ENCODE measurements around the gene TMEM269. TPM values are rescaled to one million over a fixed set of nuclear protein-coding genes. Genes with fewer than 3 reads are reported as not detected.

Gene TMEM269, protein sequence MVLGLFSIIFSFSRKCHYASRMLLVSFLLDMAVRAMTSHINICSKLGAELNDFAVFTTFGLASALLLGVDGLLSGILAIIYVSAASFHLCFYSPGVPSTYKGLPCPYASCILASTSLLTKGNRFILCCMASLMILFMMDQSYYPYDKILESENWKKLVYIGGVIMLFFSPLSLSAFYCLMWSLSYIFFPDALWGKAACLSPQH
- under 0.01 TPM in 1 of 2 replicates, not detected in the other for total RNA-seq

DNA sequence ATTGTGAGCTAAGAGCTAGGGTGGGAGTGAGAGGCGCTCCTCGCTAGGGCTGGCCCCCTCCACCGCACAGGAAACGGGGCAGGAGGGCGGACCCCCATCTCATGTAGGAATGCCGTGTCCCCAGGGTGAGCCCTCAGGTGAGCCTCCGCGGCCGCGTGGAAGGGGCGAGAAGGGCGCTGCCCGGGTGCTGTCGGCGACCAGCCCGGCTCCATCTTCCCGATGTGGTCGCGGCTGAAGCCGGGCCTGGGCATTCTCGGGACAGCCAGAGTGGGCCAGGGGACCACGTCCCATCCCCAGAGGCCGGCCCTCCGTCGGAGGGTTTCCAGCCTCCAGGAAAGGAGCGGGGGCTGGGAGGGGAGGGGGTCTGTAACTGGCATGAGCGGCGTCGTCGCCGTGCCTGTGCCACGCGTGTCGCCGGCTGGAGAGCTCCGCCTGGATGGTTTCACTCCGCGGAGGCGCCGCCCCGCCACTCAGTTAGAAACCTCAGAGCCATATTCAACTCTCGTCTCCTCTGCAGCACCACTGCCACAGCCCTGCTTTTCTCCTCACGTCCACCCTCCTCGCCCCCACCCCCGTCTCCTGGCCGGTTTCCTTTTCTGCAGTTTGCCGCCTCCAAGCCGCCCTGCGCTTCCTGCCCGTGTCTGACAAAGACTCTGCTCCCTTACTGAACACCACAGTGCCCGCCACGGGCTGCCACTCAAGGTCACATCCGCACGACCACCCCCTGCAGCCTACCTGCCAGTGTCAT is at the start of gene TMEM269:
Gene TMEM269, plus strand, starts transcription at position 46 of the 748 bp plus-strand sequence. CDS start 4,903 bp downstream, outside the sequence.

DNA sequence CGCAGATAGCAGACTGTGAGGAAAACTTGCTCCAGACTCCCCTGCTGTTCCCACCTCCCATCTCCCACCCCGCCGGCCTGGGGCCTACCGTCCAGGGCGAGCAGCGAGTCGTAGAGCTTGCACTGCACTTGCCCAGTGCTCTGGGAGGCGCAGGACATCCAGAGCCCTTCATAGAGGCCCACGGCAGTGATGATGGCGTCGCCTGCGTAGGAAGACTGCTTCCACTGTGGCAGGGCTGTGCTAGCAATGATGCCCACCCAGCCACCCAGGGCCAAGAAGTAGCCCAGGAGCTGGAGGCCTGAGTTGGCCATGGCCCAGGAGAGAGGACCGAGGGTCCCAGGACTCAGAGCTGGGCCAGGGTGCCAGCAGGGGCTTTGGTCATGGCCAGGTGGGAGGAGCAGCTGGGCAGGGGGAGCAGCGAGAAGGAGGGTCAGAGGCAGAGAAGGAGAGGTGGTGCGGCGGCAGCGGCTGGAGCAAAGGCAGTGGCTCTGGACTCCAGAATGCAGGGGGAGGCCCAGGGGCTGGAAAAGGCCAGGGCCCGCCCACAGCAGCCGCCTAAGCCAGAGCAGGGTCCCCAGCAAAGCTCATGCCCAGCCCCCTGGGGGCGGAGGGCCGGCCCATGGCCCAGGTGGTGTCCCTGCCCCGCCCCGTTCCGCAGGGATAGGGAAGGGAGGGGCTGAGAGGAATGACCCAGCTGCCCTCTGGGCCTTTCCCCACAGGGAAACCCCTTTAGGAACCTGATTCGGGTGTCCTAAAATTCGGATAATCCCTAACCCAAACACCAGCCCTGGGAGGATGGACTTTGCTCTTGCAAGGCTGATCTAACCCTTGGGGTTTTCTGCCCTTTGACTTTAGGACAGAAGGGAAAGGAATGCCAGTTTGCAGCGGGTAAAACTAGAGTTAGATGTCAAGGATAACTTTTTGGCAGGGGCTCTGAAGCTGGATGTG is 44.8 kb upstream of the TMEM269 start, which contains the start of gene CLDN19:
Gene CLDN19, minus strand, starts transcription at position 484 of the 948 bp plus-strand sequence. Its CDS starts 173 bp downstream, at position 311.

DNA sequence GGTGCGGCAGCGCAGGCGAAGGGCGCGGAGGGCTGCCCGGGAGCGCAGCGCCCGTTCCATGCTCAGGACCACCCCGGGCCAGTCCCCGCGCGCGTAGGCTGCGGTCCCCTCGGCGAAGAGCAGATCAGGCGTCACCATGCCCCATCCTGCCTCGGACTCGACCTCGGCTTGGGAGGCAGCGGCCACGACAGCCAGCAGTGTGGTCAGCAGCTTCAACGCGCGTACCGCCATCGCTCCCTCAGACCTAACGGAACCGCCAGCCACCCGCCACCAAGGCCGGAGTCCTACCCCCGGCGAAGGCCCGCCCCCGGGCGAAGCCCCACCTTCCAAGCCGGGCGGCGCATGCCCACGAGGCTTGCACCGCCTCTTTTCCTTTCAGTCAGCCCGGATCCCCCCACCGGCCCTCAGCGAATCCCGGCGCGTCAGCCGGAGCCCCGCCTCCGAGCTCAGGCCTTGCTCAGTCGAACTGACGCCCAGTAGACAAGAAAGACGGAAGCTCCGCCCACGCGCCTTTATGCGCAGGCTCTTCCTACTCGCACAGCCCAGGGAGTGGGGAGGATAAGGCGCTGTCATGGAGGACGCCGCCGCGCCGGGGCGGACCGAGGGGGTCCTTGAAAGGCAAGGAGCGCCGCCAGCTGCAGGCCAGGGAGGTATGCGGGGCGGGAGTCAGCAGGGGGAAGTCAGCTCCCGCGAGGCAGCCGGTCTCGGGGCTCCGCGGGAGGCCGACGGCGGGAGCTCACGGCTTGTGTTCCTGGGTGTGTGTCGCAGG is 17.9 kb upstream of the TMEM269 start, which contains the start of the genes C1orf50 and P3H1:
Gene C1orf50, plus strand, starts transcription at position 509 of the 769 bp plus-strand sequence. Its CDS starts 63 bp downstream, at position 572.
Gene P3H1, minus strand, starts transcription at position 288 of the 769 bp plus-strand sequence. Its CDS starts 57 bp downstream, at position 231.

DNA sequence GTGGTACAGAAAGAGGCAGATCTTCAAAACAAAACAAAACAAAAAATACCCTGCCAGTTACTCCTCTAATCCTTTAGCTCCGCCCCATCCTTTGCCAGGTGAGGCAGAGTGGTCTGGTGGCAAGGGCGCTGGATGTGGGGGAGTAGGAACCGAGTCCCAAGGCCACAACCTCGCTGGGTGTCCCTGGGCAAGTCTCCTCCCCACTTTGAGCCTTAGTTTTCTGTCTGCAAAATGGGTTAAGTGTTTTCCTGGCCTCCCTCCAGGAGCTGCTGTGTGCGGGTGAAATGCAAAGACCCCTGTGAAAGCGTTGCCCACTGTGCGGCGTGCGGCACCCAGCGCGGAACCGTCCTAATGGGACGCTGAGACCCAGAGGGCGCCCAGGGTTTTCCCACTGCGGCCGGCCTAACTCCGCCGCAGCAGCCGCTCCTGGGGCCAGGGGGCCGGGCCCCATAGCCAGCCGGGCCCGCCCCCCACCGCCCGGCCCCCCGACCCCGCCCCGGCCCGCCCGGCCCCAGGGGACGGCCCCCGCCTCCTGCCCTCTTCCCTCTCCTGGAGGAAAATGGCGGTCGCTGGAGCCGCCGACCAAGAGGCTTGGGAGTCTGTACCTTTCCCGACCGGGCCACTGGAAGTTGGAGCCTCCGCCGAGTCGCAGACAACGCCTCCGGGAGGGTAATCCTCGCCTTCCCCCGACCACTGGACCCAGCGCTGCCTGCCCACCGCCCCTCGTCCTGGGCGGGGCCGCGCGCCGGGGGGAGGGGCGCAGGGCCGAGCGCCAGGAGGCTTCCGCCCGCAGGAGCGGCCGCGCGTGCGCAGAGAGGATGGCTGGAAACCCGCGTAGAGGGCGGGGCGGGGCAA is 32.0 kb downstream of the TMEM269 start, which contains the start of the genes ERMAP and SVBP:
Gene ERMAP, plus strand, starts transcription at position 538 of the 855 bp plus-strand sequence. CDS start 13,327 bp downstream, outside the sequence.
Gene SVBP, minus strand, starts transcription at position 813 of the 855 bp plus-strand sequence. CDS start 853 bp downstream, outside the sequence.

DNA sequence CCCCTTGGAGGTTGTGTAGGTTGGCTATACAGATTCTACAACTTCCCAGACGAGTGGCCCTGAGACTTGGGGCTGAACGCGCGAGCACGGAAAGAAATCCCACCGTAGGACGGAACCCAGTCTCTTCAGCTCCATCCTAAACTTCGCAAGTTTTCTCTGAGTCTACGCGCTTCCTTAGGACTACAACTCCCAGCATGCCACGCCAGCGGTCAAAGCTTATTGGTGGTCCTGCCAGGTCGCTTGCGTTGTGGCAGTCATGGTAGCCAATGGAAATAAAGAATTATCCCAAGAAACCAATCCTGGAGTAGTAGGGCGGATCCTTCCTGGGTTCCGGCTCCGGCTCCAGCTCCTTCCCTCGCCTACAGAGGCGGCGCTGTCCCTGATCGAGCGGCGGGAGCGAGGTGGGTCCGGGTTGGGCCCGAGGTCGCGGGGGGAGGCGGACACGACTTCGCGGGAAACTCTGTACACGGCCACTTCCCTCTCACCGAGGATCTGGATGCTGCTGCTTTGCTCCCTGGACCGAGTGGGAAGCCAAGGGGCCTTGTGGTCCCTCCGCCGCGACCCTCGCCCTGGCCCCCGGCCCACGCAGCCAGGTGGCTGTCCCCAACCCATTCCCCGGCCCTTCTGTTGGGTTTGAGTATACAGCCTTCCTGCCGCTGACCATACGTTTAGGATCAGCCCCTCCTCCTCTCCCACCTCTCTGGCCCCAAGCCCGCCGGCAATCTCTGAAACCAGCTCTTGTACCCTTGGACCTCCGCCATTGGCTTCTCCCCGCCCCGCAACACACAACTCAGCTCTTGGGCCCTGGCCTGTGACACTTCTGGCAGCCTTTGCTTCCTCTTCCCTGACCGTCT is 61.7 kb downstream of the TMEM269 start, which contains the start of gene ZNF691:
Gene ZNF691, plus strand, starts transcription at position 357 of the 854 bp plus-strand sequence. CDS start 3,046 bp downstream, outside the sequence.

Other genes starting within 250 kb of the TMEM269 start
- 6.2 and 9.6 TPM in 2 replicates for gene PPIH, start 126.6 kb upstream of the TMEM269 start, total RNA-seq
- gene YBX1, start 102.6 kb upstream of the TMEM269 start, total RNA-seq: 410 and 555 TPM in 2 replicates
- not detected in 2 replicates for gene CLDN19, start 44.8 kb upstream of the TMEM269 start, total RNA-seq
- 130 and 166 TPM in 2 replicates for gene P3H1, start 18.0 kb upstream of the TMEM269 start, total RNA-seq
- gene C1orf50, start 17.7 kb upstream of the TMEM269 start, total RNA-seq: 5.8 TPM in 2 replicates
- 25.1 and 25.2 TPM in 2 replicates for gene ERMAP, start 32.1 kb downstream of the TMEM269 start, total RNA-seq
- gene SVBP, start 32.4 kb downstream of the TMEM269 start, total RNA-seq: 14.1 and 15.7 TPM in 2 replicates
- 5.5 and 8.0 TPM in 2 replicates for gene ZNF691, start 61.6 kb downstream of the TMEM269 start, total RNA-seq
- 114 TPM in 2 replicates for gene SLC2A1, start 173.9 kb downstream of the TMEM269 start, total RNA-seq

All from hair follicle dermal papilla cell (primary cell).